PC-9 (cell line): Measurements from ENCODE around the gene LCOR. TPM values are rescaled to one million over a fixed set of nuclear protein-coding genes. Genes with fewer than 3 reads are reported as not detected.
A peak's percentile ranks its signal among the peaks of the same experiment; 100 is the strongest.

ENCODE experiments used
- Bru-seq: library from RNA; stranded (reverse); fragments of 400-500 nt; gene quantifications from one replicate; lab custom pipeline; 2021; lab: Mats Ljungman, UMichigan
- BruChase-seq, 2 experiments: library from RNA; stranded (reverse); fragments of 400-500 nt; gene quantifications; one replicate each; lab custom pipeline; 2021; lab: Mats Ljungman, UMichigan
- BruUV-seq: library from RNA; stranded (reverse); fragments of 400-500 nt; replicated peaks from 2 replicates; lab custom pipeline; 2021; lab: Mats Ljungman, UMichigan
- CTCF ChIA-PET: fragments of 300-600 bp; sonication (Branson Sonifier 250); formaldehyde crosslinking; loops from one replicate; lab custom pipeline; 2022; ENCODE audit warnings: antibody characterized with exemption; lab: Charles Lee
- POLR2A ChIA-PET: fragments of 300-600 bp; sonication (Branson Sonifier 250); formaldehyde crosslinking; loops from one replicate; lab custom pipeline; 2022; ENCODE audit warnings: antibody characterized with exemption; ENCODE audit not compliant: unreplicated experiment; lab: Charles Lee
- DNase-seq, 2 experiments: peaks; one replicate each; pipeline versions ENCODE4 v3.0.0 to v3.0.0-alpha.2; 2015 to 2022; ENCODE audit warnings: mixed read lengths in 1 of 2
- H2AFZ ChIP-seq: fragments of 200-600 bp; sonication (generic); 2 replicates; pipeline ENCODE4 v1.8.1; 2017; ENCODE audit warnings: antibody characterized with exemption
- H3F3A ChIP-seq: fragments of 200-600 bp; sonication (generic); 2 replicates; pipeline ENCODE4 v1.8.1; 2017; ENCODE audit warnings: antibody characterized with exemption, mild to moderate bottlenecking, low read depth; ENCODE audit not compliant: insufficient read depth
- H3K27ac ChIP-seq: fragments of 200-600 bp; sonication (generic); 2 replicates; pipeline ENCODE4 v1.6.1; 2016; ENCODE audit warnings: mixed run types
- H3K27me3 ChIP-seq: fragments of 200-600 bp; sonication (generic); 2 replicates; pipeline ENCODE4 v1.6.1; 2016; ENCODE audit warnings: low read depth, mixed run types; ENCODE audit not compliant: insufficient read depth
- H3K36me3 ChIP-seq: fragments of 200-600 bp; sonication (generic); 2 replicates; pipeline ENCODE4 v1.6.1; 2016; ENCODE audit warnings: low read depth, mixed run types
- H3K4me1 ChIP-seq: fragments of 200-600 bp; sonication (generic); replicated peaks from 2 replicates; pipeline ENCODE4 v1.6.1; 2016; ENCODE audit warnings: mixed run types; ENCODE audit not compliant: insufficient read depth
- H3K4me2 ChIP-seq: fragments of 200-600 bp; sonication (generic); 2 replicates; pipeline ENCODE4 v1.6.1; 2017; ENCODE audit warnings: mixed run types
- H3K4me3 ChIP-seq: fragments of 200-600 bp; sonication (generic); 2 replicates; pipeline ENCODE4 v1.6.1; 2016; ENCODE audit warnings: mixed run types
- H3K79me2 ChIP-seq: fragments of 200-600 bp; sonication (generic); 2 replicates; pipeline ENCODE4 v1.6.1; 2017; ENCODE audit warnings: low read depth, mixed run types
- H3K9me2 ChIP-seq: fragments of 200-600 bp; sonication (generic); 2 replicates; pipeline ENCODE4 v1.8.1; 2017; ENCODE audit warnings: mild to moderate bottlenecking; ENCODE audit not compliant: insufficient read depth
- H3K9me3 ChIP-seq: fragments of 200-600 bp; sonication (generic); 2 replicates; pipeline ENCODE4 v1.8.1; 2016; ENCODE audit warnings: low read depth; ENCODE audit not compliant: insufficient read depth
- H4K20me1 ChIP-seq: fragments of 200-600 bp; sonication (generic); 2 replicates; pipeline ENCODE4 v1.8.1; 2017; ENCODE audit not compliant: insufficient read depth
- CTCF ChIP-seq: fragments of 200-600 bp; sonication (generic); conservative IDR thresholded peaks from 2 replicates; pipeline ENCODE4 v1.6.1; 2017; ENCODE audit warnings: mixed run types, antibody characterized with exemption, mild to moderate bottlenecking, moderate library complexity
- EZH2 ChIP-seq: fragments of 200-600 bp; sonication (generic); IDR thresholded peaks from 2 replicates; pipeline ENCODE4 v1.8.0; 2017; ENCODE audit warnings: antibody characterized with exemption, low read depth
- intact Hi-C: fragments of 100-400 bp; cut with micrococcal nuclease; formaldehyde crosslinking; loops from one replicate; pipeline ENCODE4 v1.10.0; 2022; ENCODE audit not compliant: unreplicated experiment
- long read RNA-seq: library from polyadenylated mRNA; stranded (forward); transcript quantifications from one replicate; pipeline ENCODE4 v2.0.0, GENCODE V29; 2022
- total RNA-seq: library from RNA; stranded (reverse); gene quantifications from 2 replicates; pipeline ENCODE4 v1.2.3, GENCODE V29; 2021

The LCOR gene
- 28.1 and 36.4 TPM in 2 replicates for total RNA-seq
- percentile 89 among the genes with signal in this experiment for Bru-seq, nascent RNA
- percentile 87 among the genes with signal in this experiment for BruChase-seq, experiment 1, labeled RNA remaining after a 2-hour chase
- BruChase-seq, experiment 2, labeled RNA remaining after a 6-hour chase, result percentile 86 among the genes with signal in this experiment
- long read RNA-seq, full-length matches to known transcripts, result 3 of 12 reads
- long read RNA-seq, partial matches to known transcripts, result 1 of 12 reads
- long read RNA-seq, other reads (novel, unspliced or antisense), result 8 of 12 reads

GRCh38 chr10:96831867-96832720 lies at the start of gene LCOR:
LCOR (plus strand) TSS chr10:96832298; CDS start chr10:96949058, 116,760 bp downstream.
- POLR2A ChIA-PET, result no interaction called here
- DNase-seq, result peak; percentile 65 to 79
- Histone ChIP-seq H4K20me1 (no peaks in the 10 kb centered on the region; the same call in 1 of the 2 replicates), H3K9me3 (no peaks in the 10 kb centered on the region), H3K9me2 (no peaks in the 10 kb centered on the region), H3K4me2 (peak within 1 kb of the TSS; percentile 89), H3K4me1 (peaks cover 18% of the 10 kb centered on the region), H3F3A (peaks cover 15% of the 10 kb centered on the region), H3K4me3 (peak within 1 kb of the TSS; percentile 75), H2AFZ (peak within 1 kb of the TSS; percentile 78), H3K36me3 (no peaks in the 10 kb centered on the region), H3K79me2 (peaks cover 43% of the 10 kb centered on the region), H3K27ac (peak within 1 kb of the TSS; percentile 87), H3K27me3 (no peaks in the 10 kb centered on the region)
- intact Hi-C loops, result loop anchor here (2.0 to 5.0 kb wide), 3 partner anchors 191 to 245 kb away; partner anchors contain the start of gene TM9SF3
- CTCF ChIA-PET, result no interaction called here
- BruUV-seq, result no TSS peak
- TF ChIP-seq EZH2 (no peak), CTCF (no peak)

DNA sequence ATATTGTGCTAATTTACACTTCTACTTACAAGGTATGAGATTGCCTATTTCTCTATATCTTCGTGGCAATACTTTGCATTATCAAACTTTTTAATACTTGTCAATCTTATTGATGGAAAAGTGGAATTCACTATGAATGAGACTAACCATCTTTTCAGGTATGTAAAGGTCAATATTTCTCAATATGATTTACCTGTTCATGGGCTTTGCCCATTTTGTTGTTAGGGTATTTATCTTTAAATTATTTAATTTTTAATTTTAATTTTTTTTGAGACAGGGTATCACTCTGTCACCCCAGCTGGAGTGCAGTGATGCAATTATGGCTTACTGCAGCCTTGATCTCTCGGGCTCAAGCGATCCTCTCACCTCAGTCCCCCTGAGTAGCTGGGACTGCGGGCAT lies 47.8 kb upstream of the LCOR start:
- Histone ChIP-seq H3K27ac (no peak overlapping the region), H3K9me3 (no peaks in the 10 kb centered on the region), H3K36me3 (no peaks in the 10 kb centered on the region), H3F3A (no peaks in the 10 kb centered on the region), H3K4me3 (no peak overlapping the region), H3K79me2 (no peaks in the 10 kb centered on the region), H3K27me3 (no peaks in the 10 kb centered on the region), H2AFZ (no peak overlapping the region), H3K9me2 (no peaks in the 10 kb centered on the region), H3K4me2 (no peak overlapping the region), H4K20me1 (no peaks in the 10 kb centered on the region), H3K4me1 (no peaks in the 10 kb centered on the region)
- POLR2A ChIA-PET, result no interaction called here
- CTCF ChIA-PET, result no interaction called here
- TF ChIP-seq CTCF, result no peak
- TF ChIP-seq EZH2, result no peak
- BruUV-seq, result no TSS peak
- DNase-seq, result no peak
- intact Hi-C loops, result no loop called here

GRCh38 chr10:96789571-96790108 lies 42.5 kb upstream of the LCOR start:
- no peak overlapping the region for H3K4me3 ChIP-seq
- H2AFZ ChIP-seq, result no peak overlapping the region
- DNase-seq, result no peak
- H3K4me2 ChIP-seq, result no peak overlapping the region
- no peak overlapping the region for H3K27ac ChIP-seq
- H3F3A ChIP-seq, result no peaks in the 10 kb centered on the region
- H3K79me2 ChIP-seq, result no peaks in the 10 kb centered on the region
- H3K9me2 ChIP-seq, result no peaks in the 10 kb centered on the region
- intact Hi-C loops, result no loop called here
- no peaks in the 10 kb centered on the region for H3K4me1 ChIP-seq
- H4K20me1 ChIP-seq, result no peaks in the 10 kb centered on the region
- no peaks in the 10 kb centered on the region for H3K36me3 ChIP-seq
- no TSS peak for BruUV-seq
- no peaks in the 10 kb centered on the region for H3K27me3 ChIP-seq
- POLR2A ChIA-PET, result interaction anchor here (0.6 kb wide), 2 partner anchors 34 to 763 kb away, joined by 3 read pairs; no protein-coding TSS in a partner anchor
- no peak for TF ChIP-seq EZH2
- TF ChIP-seq CTCF, result no peak
- H3K9me3 ChIP-seq, result no peaks in the 10 kb centered on the region
- CTCF ChIA-PET, result no interaction called here
